A549 (cell line): Measurements from ENCODE around the gene PTPN14.

ENCODE experiments used
- CHD2 ChIP-seq: fragments of 150-350 bp; IDR thresholded peaks from 2 replicates; pipeline ENCODE4 v1.6.1; 2014; ENCODE audit warnings: low read length; ENCODE audit not compliant: partially characterized antibody
- CTCF ChIP-seq: fragments of >200 bp; sonication (Bioruptor Twin); formaldehyde crosslinking; IDR thresholded peaks from 3 replicates; pipeline ENCODE4 v1.5.1; 2016

GRCh38 chr1:214364386-214364785 is 187.0 kb downstream of the PTPN14 start:
- TF ChIP-seq CTCF, result no peak
- TF ChIP-seq CHD2, result no peak
